HCT116 (cell line): Measurements from ENCODE around the gene LDLRAD4. TPM values are rescaled to one million over a fixed set of nuclear protein-coding genes. Genes with fewer than 3 reads are reported as not detected.

ENCODE experiments used
- ATAC-seq: fragments of 200-7000 bp; cut with Tn5 transposase; 2 replicates; pipeline ENCODE4 v1.9.1; 2020; ENCODE audit warnings: mild to moderate bottlenecking, moderate library complexity
- BruUV-seq: library from RNA; stranded (reverse); fragments of 400-500 nt; replicated peaks from 2 replicates; lab custom pipeline; 2021; lab: Mats Ljungman, UMichigan
- CTCF ChIA-PET: fragments of 300-600 bp; sonication (Branson Sonifier 250); formaldehyde crosslinking; loops from one replicate; lab custom pipeline; 2021; ENCODE audit warnings: antibody characterized with exemption; lab: Charles Lee
- POLR2A ChIA-PET: fragments of 300-600, 350-600 bp; sonication (Branson Sonifier 250); formaldehyde crosslinking; loops from one replicate; lab custom pipeline; 2021; ENCODE audit warnings: antibody characterized with exemption; lab: Charles Lee
- RAD21 ChIA-PET, 2 experiments: fragments of 300-600 bp; sonication (Branson Sonifier 250); formaldehyde crosslinking; loops; one replicate each; lab custom pipeline; 2023; ENCODE audit warnings: low total read pairs in 2 of 2; ENCODE audit not compliant: uncharacterized antibody in 2 of 2, unreplicated experiment in 2 of 2, low non-redundant PET in 1 of 2; lab: Charles Lee
- DNase-seq: peaks from one replicate; pipeline ENCODE4 v3.0.0-alpha.2; 2010; ENCODE audit warnings: low read depth, low spot score
- H2AFZ ChIP-seq: fragments of 200-600 bp; shearing (Covaris generic), sonication (generic); 2 replicates; pipeline ENCODE4 v1.6.1; 2017; ENCODE audit warnings: low read depth, mixed run types, mixed read lengths, antibody characterized with exemption, low read length; ENCODE audit not compliant: poor library complexity, severe bottlenecking
- H3K27ac ChIP-seq: 2 replicates; pipeline ENCODE4 v1.5.1; 2012; ENCODE audit warnings: low read depth, low read length
- H3K27me3 ChIP-seq: fragments of 200-600 bp; sonication (generic); 2 replicates; pipeline ENCODE4 v1.6.1; 2016; ENCODE audit warnings: mixed run types, low read length, mixed read lengths; ENCODE audit not compliant: insufficient read depth
- H3K36me3 ChIP-seq, 2 experiments: fragments of 200-500 bp in 1 of 2; fragments of 200-600 bp in 1 of 2; sonication (Bioruptor generic) in 1 of 2; sonication (generic) in 1 of 2; 2 replicates each; pipeline versions ENCODE4 v1.5.1 to v1.6.1; 2014 to 2016; ENCODE audit warnings: low read length in 2 of 2, inconsistent platforms in 1 of 2, mixed read lengths in 1 of 2, mixed run types in 1 of 2; ENCODE audit not compliant: insufficient read depth in 2 of 2, control insufficient read depth in 1 of 2
- H3K4me1 ChIP-seq, 2 experiments: fragments of 200-600 bp in 1 of 2; sonication (generic) in 1 of 2; 2 replicates each; pipeline versions ENCODE4 v1.5.1 to v1.6.1; 2012 to 2017; ENCODE audit warnings: low read length in 2 of 2, inconsistent platforms in 1 of 2, mild to moderate bottlenecking in 1 of 2, mixed read lengths in 1 of 2, mixed run types in 1 of 2, moderate library complexity in 1 of 2; ENCODE audit not compliant: insufficient read depth in 2 of 2, control insufficient read depth in 1 of 2
- H3K4me2 ChIP-seq: fragments of 200-600 bp; sonication (generic); 2 replicates; pipeline ENCODE4 v1.6.1; 2017; ENCODE audit warnings: mixed run types, low read length, mixed read lengths
- H3K4me3 ChIP-seq, 2 experiments: fragments of 200-600 bp in 1 of 2; sonication (generic) in 1 of 2; replicated peaks in 1 of 2; 2 replicates each; pipeline ENCODE4 v1.5.1; 2011 to 2016; ENCODE audit warnings: low read length in 2 of 2, control low read depth in 1 of 2, low read depth in 1 of 2, mild to moderate bottlenecking in 1 of 2, mixed read lengths in 1 of 2, mixed run types in 1 of 2
- H3K79me2 ChIP-seq: fragments of 200-600 bp; sonication (generic); 2 replicates; pipeline ENCODE4 v1.6.1; 2017; ENCODE audit warnings: mild to moderate bottlenecking, mixed run types, low read length, moderate library complexity, mixed read lengths; ENCODE audit not compliant: insufficient read depth
- H3K9ac ChIP-seq: fragments of 200-600 bp; sonication (generic); 2 replicates; pipeline ENCODE4 v1.6.1; 2016; ENCODE audit warnings: low read length, mixed read lengths
- H3K9me2 ChIP-seq: fragments of 200-600 bp; sonication (generic), shearing (Covaris generic); 2 replicates; pipeline ENCODE4 v1.6.1; 2017; ENCODE audit warnings: mixed run types, mild to moderate bottlenecking, moderate library complexity; ENCODE audit not compliant: insufficient read depth
- H3K9me3 ChIP-seq, 2 experiments: fragments of 200-500 bp in 1 of 2; fragments of 200-600 bp in 1 of 2; sonication (Bioruptor generic) in 1 of 2; sonication (generic) in 1 of 2; 2 replicates each; pipeline ENCODE4 v1.6.1; 2014 to 2017; ENCODE audit warnings: low read length in 2 of 2, mixed read lengths in 2 of 2, inconsistent platforms in 1 of 2, low read depth in 1 of 2, mild to moderate bottlenecking in 1 of 2, mixed run types in 1 of 2, moderate library complexity in 1 of 2; ENCODE audit not compliant: control insufficient read depth in 1 of 2, insufficient read depth in 1 of 2
- H4K20me1 ChIP-seq: fragments of 200-600 bp; sonication (generic), shearing (Covaris generic); 2 replicates; pipeline ENCODE4 v1.6.1; 2017; ENCODE audit warnings: mixed run types, mild to moderate bottlenecking, moderate library complexity; ENCODE audit not compliant: insufficient read depth
- CBX3 ChIP-seq: IDR thresholded peaks from 2 replicates; pipeline ENCODE4 v1.6.1; 2012; ENCODE audit warnings: low read depth
- CEBPB ChIP-seq: IDR thresholded peaks from 2 replicates; pipeline ENCODE4 v1.6.1; 2012; ENCODE audit warnings: low read depth
- CTCF ChIP-seq, 3 experiments: fragments of 200-600 bp in 1 of 3; sonication (generic) in 1 of 3; IDR thresholded peaks in 2 of 3; conservative IDR thresholded peaks in 1 of 3; 2 replicates each; pipeline ENCODE4 v1.5.1; 2012 to 2017; ENCODE audit warnings: low read depth in 2 of 3, low read length in 2 of 3, antibody characterized with exemption in 1 of 3, borderline replicate concordance in 1 of 3, control low read depth in 1 of 3, mild to moderate bottlenecking in 1 of 3, mixed read lengths in 1 of 3, mixed run types in 1 of 3, moderate library complexity in 1 of 3; ENCODE audit not compliant: insufficient read depth in 1 of 3
- EGR1 ChIP-seq: IDR thresholded peaks from 2 replicates; pipeline ENCODE4 v1.6.1; 2012; ENCODE audit warnings: low read depth
- ELF1 ChIP-seq: IDR thresholded peaks from 2 replicates; pipeline ENCODE4 v1.6.1; 2012; ENCODE audit warnings: low read depth, borderline replicate concordance
- EZH2 ChIP-seq: fragments of 200-600 bp; sonication (generic); IDR thresholded peaks from 2 replicates; pipeline ENCODE4 v1.6.1; 2017; ENCODE audit warnings: antibody characterized with exemption, mixed run types
- FOSL1 ChIP-seq: IDR thresholded peaks from 2 replicates; pipeline ENCODE4 v1.6.1; 2012; ENCODE audit warnings: low read depth
- POLR2A ChIP-seq: IDR thresholded peaks from 2 replicates; pipeline ENCODE4 v1.7.0; 2011; ENCODE audit warnings: borderline replicate concordance; ENCODE audit not compliant: insufficient read depth, insufficient read length; ENCODE audit errors: extremely low read depth
- SIN3A ChIP-seq: IDR thresholded peaks from 2 replicates; pipeline ENCODE4 v1.6.1; 2012; ENCODE audit warnings: low read depth
- SP1 ChIP-seq: IDR thresholded peaks from 2 replicates; pipeline ENCODE4 v1.6.1; 2012; ENCODE audit warnings: low read depth
- YY1 ChIP-seq: IDR thresholded peaks from 2 replicates; pipeline ENCODE4 v1.6.1; 2011; ENCODE audit warnings: low read length, low read depth, moderate library complexity, mild to moderate bottlenecking; ENCODE audit not compliant: insufficient replicate concordance; ENCODE audit errors: extremely low read depth
- ZNF274 ChIP-seq: fragments of 200-500 bp; sonication (Bioruptor generic); IDR thresholded peaks from 2 replicates; pipeline ENCODE4 v1.6.1; 2014; ENCODE audit warnings: mild to moderate bottlenecking, low read depth, low read length, inconsistent platforms
- intact Hi-C: fragments of 100-400 bp; cut with micrococcal nuclease; formaldehyde crosslinking; loops from 2 replicates; pipeline ENCODE4 v1.10.0; 2022
- total RNA-seq: library from RNA; stranded (reverse); gene quantifications from one replicate; pipeline ENCODE4 v1.2.1, GENCODE V29; 2021; ENCODE audit not compliant: unreplicated experiment
- TF ChIP-seq, protein P1 (sequence below): IDR thresholded peaks from 2 replicates; pipeline ENCODE4 v1.6.1; 2012; ENCODE audit warnings: low read depth

LDLRAD4 gene
- total RNA-seq, 1 experiment from 2014 or later: 1.2 TPM

- TF ChIP-seq CTCF (IDR thresholded peaks at IDR 0.05 in 2 of 3, conservative IDR thresholded peaks at IDR 0.05 in 1 of 3; ENCODE audit: borderline replicate concordance in 1 of 3, insufficient read depth in 1 of 3, low read depth in 2 of 3, low read length in 2 of 3) (no peak), SP1 (no peak), ELF1 (no peak)
Measured at GRCh38 chr18:13578400-13578799, 359.8 kb downstream of the LDLRAD4 start (continued).

GRCh38 chr18:13579874-13580273, 361.3 kb downstream of the LDLRAD4 start:
- no peaks in the 10 kb centered on the region for H3K27me3 ChIP-seq

More at GRCh38 chr18:13579874-13580273, 361.3 kb downstream of the LDLRAD4 start:
- ATAC-seq: no peak
- Histone ChIP-seq H3K9me3 (no peaks in the 10 kb centered on the region), H3K4me3 (no peak overlapping the region), H3K36me3 (no peaks in the 10 kb centered on the region), H3K4me2 (no peak overlapping the region), H3K9ac (no peak overlapping the region), H4K20me1 (no peaks in the 10 kb centered on the region), H3K79me2 (no peaks in the 10 kb centered on the region), H3K4me1 (no peaks in the 10 kb centered on the region), H2AFZ (no peak overlapping the region), H3K27ac (no peak overlapping the region), H3K9me2 (no peaks in the 10 kb centered on the region)
- DNase-seq: no peak
- RAD21 ChIA-PET: interaction anchor here in 1 of 2 experiments (0.6 kb wide), 1 partner anchor 28 kb away, joined by 3 read pairs; no protein-coding TSS in a partner anchor
- no TSS peak for BruUV-seq
- CTCF ChIA-PET: no interaction called here
- TF ChIP-seq SIN3A (no peak), POLR2A (no peak), ZNF274 (no peak), CBX3 (no peak), CEBPB (no peak), FOSL1 (no peak), EZH2 (no peak), ELF1 (no peak), YY1 (no peak), EGR1 (no peak)
- TF ChIP-seq, protein P1, sequence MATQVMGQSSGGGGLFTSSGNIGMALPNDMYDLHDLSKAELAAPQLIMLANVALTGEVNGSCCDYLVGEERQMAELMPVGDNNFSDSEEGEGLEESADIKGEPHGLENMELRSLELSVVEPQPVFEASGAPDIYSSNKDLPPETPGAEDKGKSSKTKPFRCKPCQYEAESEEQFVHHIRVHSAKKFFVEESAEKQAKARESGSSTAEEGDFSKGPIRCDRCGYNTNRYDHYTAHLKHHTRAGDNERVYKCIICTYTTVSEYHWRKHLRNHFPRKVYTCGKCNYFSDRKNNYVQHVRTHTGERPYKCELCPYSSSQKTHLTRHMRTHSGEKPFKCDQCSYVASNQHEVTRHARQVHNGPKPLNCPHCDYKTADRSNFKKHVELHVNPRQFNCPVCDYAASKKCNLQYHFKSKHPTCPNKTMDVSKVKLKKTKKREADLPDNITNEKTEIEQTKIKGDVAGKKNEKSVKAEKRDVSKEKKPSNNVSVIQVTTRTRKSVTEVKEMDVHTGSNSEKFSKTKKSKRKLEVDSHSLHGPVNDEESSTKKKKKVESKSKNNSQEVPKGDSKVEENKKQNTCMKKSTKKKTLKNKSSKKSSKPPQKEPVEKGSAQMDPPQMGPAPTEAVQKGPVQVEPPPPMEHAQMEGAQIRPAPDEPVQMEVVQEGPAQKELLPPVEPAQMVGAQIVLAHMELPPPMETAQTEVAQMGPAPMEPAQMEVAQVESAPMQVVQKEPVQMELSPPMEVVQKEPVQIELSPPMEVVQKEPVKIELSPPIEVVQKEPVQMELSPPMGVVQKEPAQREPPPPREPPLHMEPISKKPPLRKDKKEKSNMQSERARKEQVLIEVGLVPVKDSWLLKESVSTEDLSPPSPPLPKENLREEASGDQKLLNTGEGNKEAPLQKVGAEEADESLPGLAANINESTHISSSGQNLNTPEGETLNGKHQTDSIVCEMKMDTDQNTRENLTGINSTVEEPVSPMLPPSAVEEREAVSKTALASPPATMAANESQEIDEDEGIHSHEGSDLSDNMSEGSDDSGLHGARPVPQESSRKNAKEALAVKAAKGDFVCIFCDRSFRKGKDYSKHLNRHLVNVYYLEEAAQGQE: no peak
- POLR2A ChIA-PET: no interaction called here
- intact Hi-C loops: no loop called here
